Body of pancreas (tissue), 4 donors: Measurements from ENCODE around the gene HDHD3. TPM values are rescaled to one million over a fixed set of nuclear protein-coding genes. Genes with fewer than 3 reads are reported as not detected.
"Not testable (repeated sequence)": the region's sequence is repeated elsewhere in the genome, so short reads cannot be mapped to it uniquely, and the experiment has no call there.

Experiments used
- ATAC-seq: fragments of 150-250 bp; one replicate; pipeline ENCODE4 v1.9.1; 2016
- DNase-seq, 4 donors: peaks; one replicate each; pipeline ENCODE4 v3.0.0-alpha.2; 2019
- H3K27ac ChIP-seq, 4 donors: fragments of 200-600 bp; sonication (generic); 1 replicate in 3 of 4; 2 replicates in 1 of 4; pipeline versions ENCODE4 v1.5.1 to v1.6.1; 2016 to 2019; ENCODE audit warnings: mild to moderate bottlenecking in 1 of 4, mixed read lengths in 1 of 4, moderate library complexity in 1 of 4
- H3K27me3 ChIP-seq, 2 donors: fragments of 200-600 bp; sonication (generic); one replicate each; pipeline ENCODE4 v1.6.0; 2016; ENCODE audit warnings: mild to moderate bottlenecking in 1 of 2
- H3K36me3 ChIP-seq, 2 donors: fragments of 200-600 bp; sonication (generic); replicated peaks in 1 of 2; 2 replicates each; pipeline ENCODE4 v1.5.1; 2016; ENCODE audit warnings: low read depth in 2 of 2; ENCODE audit not compliant: insufficient read depth in 1 of 2
- H3K4me1 ChIP-seq: fragments of 200-600 bp; sonication (generic); one replicate; pipeline ENCODE4 v1.6.0; 2016
- H3K4me3 ChIP-seq, 2 donors: fragments of 200-600 bp; sonication (generic); 1 replicate in 1 of 2; 2 replicates in 1 of 2; pipeline ENCODE4 v1.5.1; 2016 to 2019
- H3K9me3 ChIP-seq, 3 donors: fragments of 200-600 bp; sonication (generic); 1 replicate in 2 of 3; 2 replicates in 1 of 3; pipeline ENCODE4 v1.5.1; 2016
- POLR2A ChIP-seq, 3 donors: fragments of 450-650 bp; IDR thresholded peaks; one replicate each; pipeline ENCODE4 v1.6.1; 2016; ENCODE audit warnings: antibody characterized with exemption in 3 of 3, mild to moderate bottlenecking in 2 of 3
- WGBS, 2 donors: methylation state at CpG; one replicate each; pipeline ENCODE4 v1.1.5; 2017; 5-methylcytosine and 5-hydroxymethylcytosine counted together
- intact Hi-C: fragments of 100-400 bp; cut with DNase I; formaldehyde crosslinking; loops from one replicate; pipeline ENCODE4 v1.15.1; 2023
- total RNA-seq, 2 donors: library from RNA; depleted of rRNA; stranded (reverse); fragments of >200 nt; gene quantifications; one replicate each; pipeline ENCODE4 v1.1.0, GENCODE V29; 2016
- TF ChIP-seq, protein P1 (sequence below), 7 experiments: fragments of 450-650 bp in 4 of 7; fragments of 200-600 bp in 3 of 7; sonication (generic) in 3 of 7; IDR thresholded peaks; one replicate each; pipeline ENCODE4 v1.5.1; 2016 to 2019; ENCODE audit warnings: antibody characterized with exemption in 7 of 7

HDHD3 gene
- total RNA-seq, 2 donors from 2014 or later: 38.9 to 51.9 TPM

DNA sequence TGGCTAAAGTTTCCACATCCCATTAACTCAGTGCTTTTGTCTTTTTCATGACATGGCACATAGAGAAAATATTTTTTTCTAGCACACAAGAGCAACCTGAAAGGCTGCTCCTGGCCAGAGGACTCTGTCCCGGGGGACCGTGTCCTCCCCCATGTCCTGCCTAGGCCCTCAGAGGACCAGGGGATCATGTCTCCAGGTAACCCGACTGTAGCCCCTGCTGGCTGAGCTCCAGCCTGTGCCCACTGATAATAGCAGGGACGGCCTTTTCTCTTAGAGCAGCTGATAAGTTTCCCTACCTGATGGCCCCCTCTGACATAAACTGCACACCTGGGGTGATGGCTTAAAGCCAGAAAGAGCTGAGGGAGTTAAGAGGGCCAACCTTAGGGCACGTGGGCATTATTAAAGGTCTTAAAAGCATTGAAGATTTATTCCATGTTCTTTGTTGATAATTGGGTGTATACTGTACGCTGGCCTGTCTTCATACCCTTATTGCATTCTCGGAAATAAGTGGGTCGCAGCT is 5.9 kb downstream of the HDHD3 start:
- 34 to 40% methylated on average over 6 to 8 of the region's 8 CpGs for WGBS, 2 donors
- TF ChIP-seq POLR2A (IDR thresholded peaks at IDR 0.05): no peak
- TF ChIP-seq, protein P1, sequence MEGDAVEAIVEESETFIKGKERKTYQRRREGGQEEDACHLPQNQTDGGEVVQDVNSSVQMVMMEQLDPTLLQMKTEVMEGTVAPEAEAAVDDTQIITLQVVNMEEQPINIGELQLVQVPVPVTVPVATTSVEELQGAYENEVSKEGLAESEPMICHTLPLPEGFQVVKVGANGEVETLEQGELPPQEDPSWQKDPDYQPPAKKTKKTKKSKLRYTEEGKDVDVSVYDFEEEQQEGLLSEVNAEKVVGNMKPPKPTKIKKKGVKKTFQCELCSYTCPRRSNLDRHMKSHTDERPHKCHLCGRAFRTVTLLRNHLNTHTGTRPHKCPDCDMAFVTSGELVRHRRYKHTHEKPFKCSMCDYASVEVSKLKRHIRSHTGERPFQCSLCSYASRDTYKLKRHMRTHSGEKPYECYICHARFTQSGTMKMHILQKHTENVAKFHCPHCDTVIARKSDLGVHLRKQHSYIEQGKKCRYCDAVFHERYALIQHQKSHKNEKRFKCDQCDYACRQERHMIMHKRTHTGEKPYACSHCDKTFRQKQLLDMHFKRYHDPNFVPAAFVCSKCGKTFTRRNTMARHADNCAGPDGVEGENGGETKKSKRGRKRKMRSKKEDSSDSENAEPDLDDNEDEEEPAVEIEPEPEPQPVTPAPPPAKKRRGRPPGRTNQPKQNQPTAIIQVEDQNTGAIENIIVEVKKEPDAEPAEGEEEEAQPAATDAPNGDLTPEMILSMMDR (IDR thresholded peaks at IDR 0.05): no peak
- DNase-seq: peak; percentile 48 to 69 (median 62)
- Histone ChIP-seq H3K27me3 (no peaks in the 10 kb centered on the region), H3K4me3 (no peak overlapping the region), H3K36me3 (peaks cover 0 to 6% of the 10 kb centered on the region in 2 donors), H3K9me3 (no peaks in the 10 kb centered on the region), H3K27ac (peak overlapping the region in 3 of 4 donors; percentile 49 to 99 (median 56)), H3K4me1 (peaks cover 72% of the 10 kb centered on the region)
- intact Hi-C loops: loop anchor here (5.0 kb wide), 1 partner anchor 36 kb away; no protein-coding TSS in a partner anchor
- ATAC-seq: no peak

- no peak for TF ChIP-seq POLR2A (IDR thresholded peaks at IDR 0.05)
- TF ChIP-seq, protein P1 (IDR thresholded peaks at IDR 0.05): no peak
- DNase-seq (no peak), ATAC-seq (no peak)
- Histone ChIP-seq H3K27ac (peak overlapping the region; percentile 12 to 99 (median 56)), H3K9me3 (no peaks in the 10 kb centered on the region), H3K4me3 (no peak overlapping the region), H3K36me3 (peaks cover 0 to 6% of the 10 kb centered on the region in 2 donors), H3K27me3 (no peaks in the 10 kb centered on the region), H3K4me1 (peaks cover 63% of the 10 kb centered on the region)
- 47 to 75% methylated on average over 9 to 11 of the region's 11 CpGs for WGBS, 2 donors
- intact Hi-C loops: loop anchor here (5.0 kb wide), 1 partner anchor 38 kb away; no protein-coding TSS in a partner anchor
Observed at GRCh38 chr9:113369855-113370140, 7.0 kb downstream of the HDHD3 start.

- 46 to 53% methylated on average over 9 to 13 of the region's 13 CpGs for WGBS, 2 donors
- H3K27ac ChIP-seq: peak overlapping the region; percentile 12 to 99 (median 56)
- H3K4me1 ChIP-seq: peaks cover 57% of the 10 kb centered on the region
- peaks cover 0 to 3% of the 10 kb centered on the region in 2 donors for H3K36me3 ChIP-seq
- H3K4me3 ChIP-seq: no peak overlapping the region
- intact Hi-C loops: no loop called here
- H3K9me3 ChIP-seq: no peaks in the 10 kb centered on the region
- TF ChIP-seq, protein P1 (IDR thresholded peaks at IDR 0.05): no peak
- no peak for TF ChIP-seq POLR2A (IDR thresholded peaks at IDR 0.05)
- ATAC-seq (peak; percentile 84), DNase-seq (peak; percentile 78 to 92 (median 90))
- no peaks in the 10 kb centered on the region for H3K27me3 ChIP-seq
Observed at GRCh38 chr9:113368982-113369854, 7.6 kb downstream of the HDHD3 start.

- H3K36me3 ChIP-seq: no peaks in the 10 kb centered on the region
- intact Hi-C loops: no loop called here
- H3K27ac ChIP-seq: peak overlapping the region in 3 of 4 donors; percentile 30 to 99 (median 55)
- H3K27me3 ChIP-seq: no peaks in the 10 kb centered on the region
- H3K4me1 ChIP-seq: peaks cover 50% of the 10 kb centered on the region
- H3K4me3 ChIP-seq: no peak overlapping the region
- WGBS, 2 donors: 83 to 85% methylated on average over 4 to 5 of the region's 5 CpGs
- ATAC-seq (no peak), DNase-seq (no peak)
- TF ChIP-seq, protein P1 (IDR thresholded peaks at IDR 0.05): no peak
- TF ChIP-seq POLR2A (IDR thresholded peaks at IDR 0.05): no peak
- no peaks in the 10 kb centered on the region for H3K9me3 ChIP-seq
Observed at GRCh38 chr9:113368348-113368981, 8.3 kb downstream of the HDHD3 start.

- ATAC-seq, DNase-seq: not testable (repeated sequence)
Observed at GRCh38 chr9:113365652-113366051, 11.1 kb downstream of the HDHD3 start.

More at GRCh38 chr9:113365652-113366051, 11.1 kb downstream of the HDHD3 start:
- H3K27me3 ChIP-seq, H3K27ac ChIP-seq, H3K36me3 ChIP-seq, intact Hi-C loops, H3K4me3 ChIP-seq, H3K9me3 ChIP-seq: not testable (repeated sequence)
- peaks cover 22% of the 10 kb centered on the region for H3K4me1 ChIP-seq
- 82 to 88% methylated on average over 3 of the region's 3 CpGs for WGBS, 2 donors
